Measurements from ENCODE around the gene MIA.

The MIA gene

GRCh38 chr19:40742477-40742876, 32.8 kb upstream of the MIA start:
- Histone ChIP-seq H3K9me3 (no peaks in the 10 kb centered on the region), H3K4me3 (no peak overlapping the region), H3K4me1 (no peaks in the 10 kb centered on the region), H3K27me3 (ENCODE audit: low read depth) (no peaks in the 10 kb centered on the region), H3K36me3 (replicated peaks) (peaks cover 43% of the 10 kb centered on the region)
- no peak for DNase-seq (ENCODE audit: low spot score in 2 of 2)
- in situ Hi-C loops (cut with MboI; ENCODE audit: low sequenced_read_pairs), result no loop called here

- no peak for DNase-seq (ENCODE audit: low spot score in 2 of 2)
- no peaks in the 10 kb centered on the region for H3K9me3 ChIP-seq
- H3K27me3 ChIP-seq (ENCODE audit: low read depth), result no peaks in the 10 kb centered on the region
- in situ Hi-C loops (cut with MboI; ENCODE audit: low sequenced_read_pairs), result no loop called here
- peaks cover 44% of the 10 kb centered on the region for H3K36me3 ChIP-seq (replicated peaks)
- no peak overlapping the region for H3K4me3 ChIP-seq
- H3K4me1 ChIP-seq, result no peaks in the 10 kb centered on the region
Observed at GRCh38 chr19:40742886-40743285, 32.4 kb upstream of the MIA start.

- no peaks in the 10 kb centered on the region for H3K27me3 ChIP-seq (ENCODE audit: low read depth)
- peaks cover 4% of the 10 kb centered on the region for H3K4me1 ChIP-seq
- in situ Hi-C loops (cut with MboI; ENCODE audit: low sequenced_read_pairs), result no loop called here
- H3K36me3 ChIP-seq (replicated peaks), result peaks cover 45% of the 10 kb centered on the region
- no peaks in the 10 kb centered on the region for H3K9me3 ChIP-seq
- no peak overlapping the region for H3K4me3 ChIP-seq
- no peak for DNase-seq (ENCODE audit: low spot score in 2 of 2)
Observed at GRCh38 chr19:40743926-40744325, 31.4 kb upstream of the MIA start.

- no peaks in the 10 kb centered on the region for H3K9me3 ChIP-seq
- in situ Hi-C loops (cut with MboI; ENCODE audit: low sequenced_read_pairs), result no loop called here
- peaks cover 42% of the 10 kb centered on the region for H3K36me3 ChIP-seq (replicated peaks)
- H3K4me3 ChIP-seq, result no peak overlapping the region
- no peak for DNase-seq (ENCODE audit: low spot score in 2 of 2)
- peaks cover 11% of the 10 kb centered on the region for H3K4me1 ChIP-seq
- H3K27me3 ChIP-seq (ENCODE audit: low read depth), result no peaks in the 10 kb centered on the region
Observed at GRCh38 chr19:40744554-40745401, 30.5 kb upstream of the MIA start.

- Histone ChIP-seq H3K27me3 (ENCODE audit: low read depth) (no peaks in the 10 kb centered on the region), H3K36me3 (replicated peaks) (peaks cover 41% of the 10 kb centered on the region), H3K4me1 (peaks cover 11% of the 10 kb centered on the region), H3K4me3 (no peak overlapping the region), H3K9me3 (no peaks in the 10 kb centered on the region)
- DNase-seq (ENCODE audit: low spot score in 2 of 2), result no peak
- in situ Hi-C loops (cut with MboI; ENCODE audit: low sequenced_read_pairs), result no loop called here
Observed at GRCh38 chr19:40745402-40745780, 29.9 kb upstream of the MIA start.

- Histone ChIP-seq H3K36me3 (replicated peaks) (peaks cover 44% of the 10 kb centered on the region), H3K9me3 (no peaks in the 10 kb centered on the region), H3K4me1 (peaks cover 11% of the 10 kb centered on the region), H3K4me3 (no peak overlapping the region), H3K27me3 (ENCODE audit: low read depth) (no peaks in the 10 kb centered on the region)
- DNase-seq (ENCODE audit: low spot score in 2 of 2), result no peak
- in situ Hi-C loops (cut with MboI; ENCODE audit: low sequenced_read_pairs), result no loop called here
Observed at GRCh38 chr19:40747536-40747935, 27.8 kb upstream of the MIA start.

GRCh38 chr19:40750058-40750873, 25.1 kb upstream of the MIA start, which contains the start of gene ACTMAP:
Gene ACTMAP, minus strand, starts transcription at chr19:40750477. Its CDS starts 674 bp downstream, at chr19:40749803.
- Histone ChIP-seq H3K36me3 (replicated peaks) (peaks cover 46% of the 10 kb centered on the region), H3K9me3 (no peaks in the 10 kb centered on the region), H3K4me1 (peaks cover 22% of the 10 kb centered on the region), H3K27me3 (ENCODE audit: low read depth) (no peaks in the 10 kb centered on the region), H3K4me3 (peak within 1 kb of the TSS; percentile 74)
- in situ Hi-C loops (cut with MboI; ENCODE audit: low sequenced_read_pairs), result no loop called here
- peak; percentile 99 to 100 for DNase-seq (ENCODE audit: low spot score in 2 of 2)

GRCh38 chr19:40750874-40751537, 24.3 kb upstream of the MIA start, which contains the start of gene SNRPA:
Gene SNRPA, plus strand, starts transcription at chr19:40751203. Its CDS starts 206 bp downstream, at chr19:40751409.
- Histone ChIP-seq H3K9me3 (no peaks in the 10 kb centered on the region), H3K27me3 (ENCODE audit: low read depth) (no peaks in the 10 kb centered on the region), H3K4me3 (peak within 1 kb of the TSS; percentile 74), H3K36me3 (replicated peaks) (peaks cover 54% of the 10 kb centered on the region), H3K4me1 (peaks cover 22% of the 10 kb centered on the region)
- in situ Hi-C loops (cut with MboI; ENCODE audit: low sequenced_read_pairs), result no loop called here
- DNase-seq (ENCODE audit: low spot score in 2 of 2), result peak; percentile 95 to 99

GRCh38 chr19:40752257-40752781, 23.0 kb upstream of the MIA start:
- no peaks in the 10 kb centered on the region for H3K27me3 ChIP-seq (ENCODE audit: low read depth)
- peak overlapping the region; percentile 74 for H3K4me3 ChIP-seq
- H3K9me3 ChIP-seq, result no peaks in the 10 kb centered on the region
- peaks cover 22% of the 10 kb centered on the region for H3K4me1 ChIP-seq
- in situ Hi-C loops (cut with MboI; ENCODE audit: low sequenced_read_pairs), result no loop called here
- DNase-seq (ENCODE audit: low spot score in 2 of 2), result no peak
- H3K36me3 ChIP-seq (replicated peaks), result peaks cover 59% of the 10 kb centered on the region

GRCh38 chr19:40754611-40755247, 20.6 kb upstream of the MIA start:
- no peaks in the 10 kb centered on the region for H3K9me3 ChIP-seq
- peaks cover 74% of the 10 kb centered on the region for H3K36me3 ChIP-seq (replicated peaks)
- DNase-seq (ENCODE audit: low spot score in 2 of 2), result no peak
- H3K4me1 ChIP-seq, result peaks cover 11% of the 10 kb centered on the region
- H3K4me3 ChIP-seq, result peak overlapping the region; percentile 6; the same call in 1 of the 2 replicates
- in situ Hi-C loops (cut with MboI; ENCODE audit: low sequenced_read_pairs), result no loop called here
- H3K27me3 ChIP-seq (ENCODE audit: low read depth), result no peaks in the 10 kb centered on the region

GRCh38 chr19:40755248-40755624, 20.1 kb upstream of the MIA start:
- Histone ChIP-seq H3K4me3 (no peak overlapping the region), H3K36me3 (replicated peaks) (peaks cover 79% of the 10 kb centered on the region), H3K27me3 (ENCODE audit: low read depth) (no peaks in the 10 kb centered on the region), H3K9me3 (no peaks in the 10 kb centered on the region), H3K4me1 (peaks cover 11% of the 10 kb centered on the region)
- in situ Hi-C loops (cut with MboI; ENCODE audit: low sequenced_read_pairs), result no loop called here
- no peak for DNase-seq (ENCODE audit: low spot score in 2 of 2)

- H3K36me3 ChIP-seq (replicated peaks), result peaks cover 84% of the 10 kb centered on the region
- in situ Hi-C loops (cut with MboI; ENCODE audit: low sequenced_read_pairs), result no loop called here
- no peaks in the 10 kb centered on the region for H3K27me3 ChIP-seq (ENCODE audit: low read depth)
- H3K4me3 ChIP-seq, result no peak overlapping the region
- H3K4me1 ChIP-seq, result peaks cover 11% of the 10 kb centered on the region
- DNase-seq (ENCODE audit: low spot score in 2 of 2), result no peak
- no peaks in the 10 kb centered on the region for H3K9me3 ChIP-seq
Observed at GRCh38 chr19:40755791-40756190, 19.5 kb upstream of the MIA start.

GRCh38 chr19:40756502-40757110, 18.7 kb upstream of the MIA start:
- Histone ChIP-seq H3K27me3 (ENCODE audit: low read depth) (no peaks in the 10 kb centered on the region), H3K4me3 (no peak overlapping the region), H3K4me1 (peaks cover 11% of the 10 kb centered on the region), H3K36me3 (replicated peaks) (peaks cover 86% of the 10 kb centered on the region), H3K9me3 (no peaks in the 10 kb centered on the region)
- in situ Hi-C loops (cut with MboI; ENCODE audit: low sequenced_read_pairs), result no loop called here
- no peak for DNase-seq (ENCODE audit: low spot score in 2 of 2)

Measured in HAP-1 (cell line).